ENCODE data around the gene MYO1G.

DNA sequence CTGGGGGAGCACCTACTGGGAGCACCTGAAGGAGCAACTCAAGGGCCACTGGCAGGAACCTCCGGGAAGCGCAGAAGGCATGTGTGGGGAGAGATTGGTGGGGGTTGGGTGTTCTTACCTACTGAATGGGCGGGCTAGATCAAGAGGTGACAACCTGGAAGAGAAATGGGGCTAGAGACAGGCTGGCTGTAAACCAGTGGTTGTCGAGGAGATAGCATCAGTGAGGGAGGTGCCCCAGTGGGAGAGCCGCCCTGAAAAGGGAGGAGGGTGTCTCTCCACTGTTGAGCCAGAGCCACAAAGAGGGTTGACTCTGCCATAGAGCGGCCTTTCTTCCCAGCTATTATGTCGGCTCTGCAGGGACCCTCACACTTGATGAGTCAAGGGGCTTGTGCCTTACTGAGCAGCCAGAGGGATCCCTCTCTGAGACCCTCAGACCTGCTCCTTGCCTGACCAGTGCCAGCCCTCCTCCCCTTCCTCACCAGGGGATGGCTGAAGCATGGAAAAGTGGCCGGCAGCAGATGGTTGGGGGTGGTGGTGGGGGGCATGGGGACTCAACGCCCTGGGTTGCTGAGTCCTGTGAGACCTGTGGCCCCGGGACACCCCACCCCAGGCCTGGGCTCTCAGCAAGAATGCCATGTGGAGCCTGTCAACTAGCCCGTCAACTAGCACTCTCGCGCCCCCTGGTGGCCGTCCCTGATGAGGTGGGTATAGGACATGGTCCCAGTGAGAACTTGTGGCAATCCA lies 57.0 kb downstream of the MYO1G start:
- TF ChIP-seq, protein P1, sequence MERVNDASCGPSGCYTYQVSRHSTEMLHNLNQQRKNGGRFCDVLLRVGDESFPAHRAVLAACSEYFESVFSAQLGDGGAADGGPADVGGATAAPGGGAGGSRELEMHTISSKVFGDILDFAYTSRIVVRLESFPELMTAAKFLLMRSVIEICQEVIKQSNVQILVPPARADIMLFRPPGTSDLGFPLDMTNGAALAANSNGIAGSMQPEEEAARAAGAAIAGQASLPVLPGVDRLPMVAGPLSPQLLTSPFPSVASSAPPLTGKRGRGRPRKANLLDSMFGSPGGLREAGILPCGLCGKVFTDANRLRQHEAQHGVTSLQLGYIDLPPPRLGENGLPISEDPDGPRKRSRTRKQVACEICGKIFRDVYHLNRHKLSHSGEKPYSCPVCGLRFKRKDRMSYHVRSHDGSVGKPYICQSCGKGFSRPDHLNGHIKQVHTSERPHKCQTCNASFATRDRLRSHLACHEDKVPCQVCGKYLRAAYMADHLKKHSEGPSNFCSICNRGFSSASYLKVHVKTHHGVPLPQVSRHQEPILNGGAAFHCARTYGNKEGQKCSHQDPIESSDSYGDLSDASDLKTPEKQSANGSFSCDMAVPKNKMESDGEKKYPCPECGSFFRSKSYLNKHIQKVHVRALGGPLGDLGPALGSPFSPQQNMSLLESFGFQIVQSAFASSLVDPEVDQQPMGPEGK (CRISPR knock-in tag; IDR thresholded peaks at IDR 0.05; ENCODE audit: borderline replicate concordance) = no peak
- TF ChIP-seq ARNTL (CRISPR knock-in tag; IDR thresholded peaks at IDR 0.05; ENCODE audit: borderline replicate concordance, low read depth) = no peak
- no peak for TF ChIP-seq ESRRG (CRISPR knock-in tag; IDR thresholded peaks at IDR 0.05)
- TF ChIP-seq GLIS3 (CRISPR knock-in tag; IDR thresholded peaks at IDR 0.05) = no peak
- no peak for TF ChIP-seq TCF4 (CRISPR knock-in tag; IDR thresholded peaks at IDR 0.05; ENCODE audit: borderline replicate concordance)
- no peak for TF ChIP-seq RARB (CRISPR knock-in tag; IDR thresholded peaks at IDR 0.05)
- TF ChIP-seq, protein P2, sequence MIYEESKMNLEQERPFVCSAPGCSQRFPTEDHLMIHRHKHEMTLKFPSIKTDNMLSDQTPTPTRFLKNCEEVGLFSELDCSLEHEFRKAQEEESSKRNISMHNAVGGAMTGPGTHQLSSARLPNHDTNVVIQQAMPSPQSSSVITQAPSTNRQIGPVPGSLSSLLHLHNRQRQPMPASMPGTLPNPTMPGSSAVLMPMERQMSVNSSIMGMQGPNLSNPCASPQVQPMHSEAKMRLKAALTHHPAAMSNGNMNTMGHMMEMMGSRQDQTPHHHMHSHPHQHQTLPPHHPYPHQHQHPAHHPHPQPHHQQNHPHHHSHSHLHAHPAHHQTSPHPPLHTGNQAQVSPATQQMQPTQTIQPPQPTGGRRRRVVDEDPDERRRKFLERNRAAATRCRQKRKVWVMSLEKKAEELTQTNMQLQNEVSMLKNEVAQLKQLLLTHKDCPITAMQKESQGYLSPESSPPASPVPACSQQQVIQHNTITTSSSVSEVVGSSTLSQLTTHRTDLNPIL (CRISPR knock-in tag; IDR thresholded peaks at IDR 0.05; ENCODE audit: low read depth) = no peak

Measured in SK-N-SH treated with all-trans-retinoic acid at 6 μM for 48 hours (cell line).